Gastrocnemius medialis (tissue), 4 donors: ENCODE data around the gene PTEN. TPM values are rescaled to one million over a fixed set of nuclear protein-coding genes. Genes with fewer than 3 reads are reported as not detected.

ENCODE experiments used
- ATAC-seq, 2 donors: fragments of 150-250 bp; one replicate each; pipeline ENCODE4 v1.9.1; 2016
- DNase-seq, 2 donors: peaks; one replicate each; pipeline ENCODE4 v3.0.0-alpha.2; 2019
- H3K27ac ChIP-seq, 4 donors: fragments of 200-600 bp; sonication (generic); 1 replicate in 1 of 4; 2 replicates in 3 of 4; pipeline ENCODE4 v1.5.1; 2016 to 2018; ENCODE audit warnings: mild to moderate bottlenecking in 2 of 4, moderate library complexity in 1 of 4
- H3K27me3 ChIP-seq, 3 donors: fragments of 200-600 bp; sonication (generic) in 2 of 3; 1 replicate in 1 of 3; 2 replicates in 2 of 3; pipeline versions ENCODE4 v1.5.1 to v1.6.0; 2016 to 2019; ENCODE audit warnings: mild to moderate bottlenecking in 1 of 3, moderate library complexity in 1 of 3
- H3K36me3 ChIP-seq, 2 donors: fragments of 200-600 bp; sonication (generic) in 1 of 2; one replicate each; pipeline ENCODE4 v1.5.1; 2017 to 2018
- H3K4me1 ChIP-seq, 2 donors: fragments of 200-600 bp; sonication (generic) in 1 of 2; one replicate each; pipeline ENCODE4 v1.5.1; 2016 to 2017; ENCODE audit warnings: mild to moderate bottlenecking in 2 of 2
- H3K4me3 ChIP-seq, 4 donors: fragments of 200-600 bp; sonication (generic) in 3 of 4; 1 replicate in 1 of 4; 2 replicates in 3 of 4; pipeline ENCODE4 v1.5.1; 2016 to 2019; ENCODE audit warnings: mild to moderate bottlenecking in 2 of 4
- H3K9me3 ChIP-seq, 3 donors: fragments of 200-600 bp; sonication (generic) in 2 of 3; 1 replicate in 1 of 3; 2 replicates in 2 of 3; pipeline ENCODE4 v1.5.1; 2016 to 2019
- POLR2A ChIP-seq, 2 donors: fragments of 450-650 bp; IDR thresholded peaks; one replicate each; pipeline ENCODE4 v1.6.1; 2017; ENCODE audit warnings: antibody characterized with exemption in 2 of 2, mild to moderate bottlenecking in 2 of 2, moderate library complexity in 2 of 2
- in situ Hi-C, 4 donors: fragments of 200-750 bp; cut with MboI; loops; one replicate each; pipeline versions ENCODE4 v1.15.0 to v1.8.0; 2017; ENCODE audit warnings: low sequenced_read_pairs in 4 of 4
- intact Hi-C: fragments of 100-400 bp; cut with DNase I; formaldehyde crosslinking; loops from one replicate; pipeline ENCODE4 v1.15.1; 2023; ENCODE audit warnings: low total_unique reads
- total RNA-seq, 4 donors: library from RNA; depleted of rRNA; stranded (reverse); fragments of >200 nt; gene quantifications; one replicate each; pipeline versions ENCODE4 v1.1.0 to v1.2.3, GENCODE V29; 2016
- TF ChIP-seq, protein P1 (sequence below), 5 experiments: fragments of 450-650 bp in 3 of 5; fragments of 200-600 bp in 2 of 5; sonication (generic) in 2 of 5; IDR thresholded peaks in 4 of 5; conservative IDR thresholded peaks in 1 of 5; 1 replicate in 4 of 5; 2 replicates in 1 of 5; pipeline ENCODE4 v1.5.1; 2016 to 2019; ENCODE audit warnings: antibody characterized with exemption in 5 of 5, mild to moderate bottlenecking in 3 of 5, moderate library complexity in 3 of 5

Gene PTEN
- total RNA-seq, 4 donors from 2014 or later = 32.2 to 54.5 (median 41.5) TPM

DNA sequence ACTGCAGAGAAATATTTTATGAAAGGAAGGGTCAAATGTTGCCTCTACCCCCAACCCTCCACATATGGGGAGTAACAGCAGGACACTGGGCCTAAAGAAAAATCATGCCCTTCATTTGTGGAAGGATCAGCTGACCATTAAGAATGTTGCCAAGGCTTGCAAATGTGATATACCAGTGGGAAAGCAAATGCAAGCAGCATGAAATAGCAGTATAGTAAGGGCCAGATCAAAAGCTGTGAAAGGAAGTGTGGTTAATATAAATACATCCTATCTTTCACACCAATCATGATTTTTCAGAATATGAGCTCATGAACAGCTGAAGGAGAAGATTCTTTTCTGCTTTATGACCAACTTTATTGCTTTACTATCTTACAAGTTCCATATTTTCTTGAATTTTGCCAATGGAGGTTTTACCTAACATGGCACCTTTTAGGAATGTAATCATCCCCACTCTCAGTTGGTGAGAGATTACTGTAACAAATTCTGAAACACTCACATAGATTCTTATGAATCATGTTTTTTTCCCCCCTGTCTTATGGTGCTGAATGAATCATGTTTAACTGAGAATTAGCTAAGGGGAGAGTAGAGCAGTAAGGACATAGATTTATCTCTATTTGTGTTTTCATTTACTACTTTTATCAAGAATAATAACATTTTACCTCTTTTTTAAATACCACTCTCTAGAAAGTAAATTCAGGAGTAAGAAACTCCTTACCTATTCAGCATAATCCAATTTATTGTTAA lies 33.3 kb upstream of the PTEN start:
- ATAC-seq = no peak
- TF ChIP-seq, protein P1, sequence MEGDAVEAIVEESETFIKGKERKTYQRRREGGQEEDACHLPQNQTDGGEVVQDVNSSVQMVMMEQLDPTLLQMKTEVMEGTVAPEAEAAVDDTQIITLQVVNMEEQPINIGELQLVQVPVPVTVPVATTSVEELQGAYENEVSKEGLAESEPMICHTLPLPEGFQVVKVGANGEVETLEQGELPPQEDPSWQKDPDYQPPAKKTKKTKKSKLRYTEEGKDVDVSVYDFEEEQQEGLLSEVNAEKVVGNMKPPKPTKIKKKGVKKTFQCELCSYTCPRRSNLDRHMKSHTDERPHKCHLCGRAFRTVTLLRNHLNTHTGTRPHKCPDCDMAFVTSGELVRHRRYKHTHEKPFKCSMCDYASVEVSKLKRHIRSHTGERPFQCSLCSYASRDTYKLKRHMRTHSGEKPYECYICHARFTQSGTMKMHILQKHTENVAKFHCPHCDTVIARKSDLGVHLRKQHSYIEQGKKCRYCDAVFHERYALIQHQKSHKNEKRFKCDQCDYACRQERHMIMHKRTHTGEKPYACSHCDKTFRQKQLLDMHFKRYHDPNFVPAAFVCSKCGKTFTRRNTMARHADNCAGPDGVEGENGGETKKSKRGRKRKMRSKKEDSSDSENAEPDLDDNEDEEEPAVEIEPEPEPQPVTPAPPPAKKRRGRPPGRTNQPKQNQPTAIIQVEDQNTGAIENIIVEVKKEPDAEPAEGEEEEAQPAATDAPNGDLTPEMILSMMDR (IDR thresholded peaks at IDR 0.05 in 4 of 5, conservative IDR thresholded peaks at IDR 0.05 in 1 of 5) = no peak
- TF ChIP-seq POLR2A (IDR thresholded peaks at IDR 0.05) = no peak
- Histone ChIP-seq H3K27ac (no peak overlapping the region), H3K9me3 (no peaks in the 10 kb centered on the region), H3K27me3 (no peaks in the 10 kb centered on the region), H3K36me3 (no peaks in the 10 kb centered on the region), H3K4me1 (no peaks in the 10 kb centered on the region), H3K4me3 (no peak overlapping the region)
- no peak for DNase-seq
- intact Hi-C loops = no loop called here
- in situ Hi-C loops = loop anchor here in 1 of 4 donors (25.0 kb wide), 1 partner anchor 732 kb away; no protein-coding TSS in a partner anchor

DNA sequence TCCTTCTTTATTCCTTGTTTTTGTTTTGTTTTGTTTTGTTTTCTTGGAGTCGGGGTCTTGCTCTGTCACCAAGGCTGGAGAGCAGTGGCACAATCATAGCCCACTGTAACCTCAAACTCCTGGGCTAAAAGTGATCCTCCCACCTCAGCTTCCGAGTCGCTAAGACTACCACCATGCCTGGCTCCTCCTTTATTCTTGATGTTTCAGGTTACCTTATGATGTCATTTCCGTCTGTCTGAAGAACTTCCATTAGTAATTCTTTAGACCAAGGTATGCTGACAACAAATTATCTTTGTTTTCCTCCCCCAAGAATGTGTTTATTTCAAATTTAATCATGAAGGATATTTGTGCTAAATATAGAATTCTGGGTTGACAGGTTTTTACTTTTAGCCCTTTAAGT lies 27.3 kb upstream of the PTEN start:
- no peaks in the 10 kb centered on the region for H3K27me3 ChIP-seq
- DNase-seq (no peak), ATAC-seq (no peak)
- in situ Hi-C loops (loop anchor here in 1 of 4 donors (25.0 kb wide), 1 partner anchor 726 kb away; no protein-coding TSS in a partner anchor), intact Hi-C loops (no loop called here)
- H3K36me3 ChIP-seq = no peaks in the 10 kb centered on the region
- TF ChIP-seq, protein P1 (IDR thresholded peaks at IDR 0.05 in 4 of 5, conservative IDR thresholded peaks at IDR 0.05 in 1 of 5) = no peak
- TF ChIP-seq POLR2A (IDR thresholded peaks at IDR 0.05) = no peak
- no peak overlapping the region for H3K4me3 ChIP-seq
- no peaks in the 10 kb centered on the region for H3K4me1 ChIP-seq
- H3K9me3 ChIP-seq = no peaks in the 10 kb centered on the region
- H3K27ac ChIP-seq = no peak overlapping the region

DNA sequence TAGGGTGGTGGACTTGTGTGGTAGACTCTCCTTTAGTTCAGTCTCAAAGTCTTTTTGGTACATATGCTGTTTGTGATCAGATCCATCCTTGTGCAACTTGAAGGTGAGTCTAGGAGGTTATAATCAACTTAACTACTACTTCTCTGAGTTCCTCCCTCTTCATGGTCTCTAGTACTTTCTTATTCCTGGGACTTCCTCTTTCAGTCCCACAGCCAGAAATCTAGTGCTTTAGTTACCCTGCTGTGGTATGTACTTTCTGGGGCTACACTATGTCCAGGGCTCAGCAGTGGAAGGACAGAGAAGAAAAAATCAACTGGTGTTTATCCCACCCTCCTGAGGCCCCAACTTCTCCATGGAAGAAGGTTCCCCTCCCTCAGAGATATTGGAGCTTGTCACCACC lies 26.0 kb upstream of the PTEN start:
- no peaks in the 10 kb centered on the region for H3K27me3 ChIP-seq
- no peak overlapping the region for H3K4me3 ChIP-seq
- H3K36me3 ChIP-seq = no peaks in the 10 kb centered on the region
- DNase-seq = no peak
- ATAC-seq = no peak
- TF ChIP-seq, protein P1 (IDR thresholded peaks at IDR 0.05 in 4 of 5, conservative IDR thresholded peaks at IDR 0.05 in 1 of 5) = no peak
- TF ChIP-seq POLR2A (IDR thresholded peaks at IDR 0.05) = no peak
- H3K9me3 ChIP-seq = no peaks in the 10 kb centered on the region
- intact Hi-C loops = no loop called here
- no peak overlapping the region for H3K27ac ChIP-seq
- H3K4me1 ChIP-seq = no peaks in the 10 kb centered on the region
- in situ Hi-C loops = loop anchor here in 1 of 4 donors (25.0 kb wide), 1 partner anchor 725 kb away; no protein-coding TSS in a partner anchor

DNA sequence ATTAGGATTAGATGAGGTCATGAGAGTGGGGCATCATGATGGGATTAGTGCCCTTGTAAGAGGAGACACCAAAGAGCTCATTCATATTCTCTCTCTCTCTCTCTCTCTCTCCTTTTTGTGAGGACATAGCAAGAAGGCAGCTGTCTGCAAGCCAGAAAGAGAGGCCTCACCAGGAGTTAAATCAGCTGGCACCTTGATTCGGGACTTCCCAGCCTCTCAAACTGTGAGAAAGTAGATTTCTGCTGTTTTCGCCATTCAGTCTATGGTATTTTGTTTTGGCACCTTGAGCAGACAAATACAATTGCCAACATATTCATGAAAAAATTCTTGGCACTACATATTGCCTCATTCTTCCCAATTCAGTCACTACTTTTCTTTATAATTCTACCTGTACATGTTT lies 24.8 kb upstream of the PTEN start:
- H3K9me3 ChIP-seq = no peaks in the 10 kb centered on the region
- no peaks in the 10 kb centered on the region for H3K4me1 ChIP-seq
- ATAC-seq = no peak
- intact Hi-C loops = no loop called here
- no peak for DNase-seq
- no peaks in the 10 kb centered on the region for H3K36me3 ChIP-seq
- H3K4me3 ChIP-seq = no peak overlapping the region
- H3K27ac ChIP-seq = no peak overlapping the region
- TF ChIP-seq POLR2A (IDR thresholded peaks at IDR 0.05) = no peak
- TF ChIP-seq, protein P1 (IDR thresholded peaks at IDR 0.05 in 4 of 5, conservative IDR thresholded peaks at IDR 0.05 in 1 of 5) = no peak
- no peaks in the 10 kb centered on the region for H3K27me3 ChIP-seq
- in situ Hi-C loops = loop anchor here in 1 of 4 donors (25.0 kb wide), 1 partner anchor 724 kb away; no protein-coding TSS in a partner anchor
